ENCODE results near the gene RERG. TPM values are rescaled to one million over a fixed set of nuclear protein-coding genes. Genes with fewer than 3 reads are reported as not detected.

The RERG gene
- total and polyA plus RNA-seq, 2 donors (not counting 3 experiments of a cell fraction or from before 2014, with no cell fraction given): not detected

GRCh38 chr12:15074351-15074750, 146.9 kb downstream of the RERG start:
- CTCF ChIA-PET: no interaction called here
- dilution Hi-C loops (cut with MboI; ENCODE audit: extremely low pct_ligation_motif_present, low sequenced_read_pairs): no loop called here

More at GRCh38 chr12:15074351-15074750, 146.9 kb downstream of the RERG start:
- H3K9me1 ChIP-seq (replicated peaks; ENCODE audit: control insufficient read depth, extremely low read depth, insufficient read depth, low read length): no peaks in the 10 kb centered on the region
- DNase-seq (ENCODE audit: low read depth, low spot score) (no peak), FAIRE-seq (no peak)
- no peak overlapping the region for H3K4me3 ChIP-seq (replicated peaks in 1 of 3; ENCODE audit: insufficient read depth in 1 of 3, low read depth in 1 of 3, low read length in 3 of 3)
- H3K9me3 ChIP-seq (replicated peaks; ENCODE audit: control insufficient read depth, insufficient read depth, low read length): no peaks in the 10 kb centered on the region
- no peaks in the 10 kb centered on the region for H3K36me3 ChIP-seq (ENCODE audit: control insufficient read depth in 2 of 2, extremely low read depth in 1 of 2, insufficient read depth in 2 of 2, low read length in 2 of 2)
- no peaks in the 10 kb centered on the region for H3K4me1 ChIP-seq (ENCODE audit: control insufficient read depth, extremely low read depth, insufficient read depth, low read length)
- intact Hi-C loops (cut with micrococcal nuclease): no loop called here
- no peaks in the 10 kb centered on the region for H4K20me1 ChIP-seq (replicated peaks; ENCODE audit: control insufficient read depth, extremely low read depth, insufficient read depth, low read length)
- POLR2A ChIA-PET: interaction anchor here (0.6 kb wide), 1 partner anchor 748 kb away, joined by 3 read pairs; no protein-coding TSS in a partner anchor
- no TSS peak for BruUV-seq (replicated peaks)
- no peak overlapping the region for H3K27ac ChIP-seq (ENCODE audit: insufficient read depth, low read depth, low read length)
- no peaks in the 10 kb centered on the region for H3K79me2 ChIP-seq (ENCODE audit: control insufficient read depth, insufficient read depth, low read length)
- no peak for TF ChIP-seq MAX (IDR thresholded peaks at IDR 0.05; ENCODE audit: insufficient read depth, insufficient read length)
- no peak for TF ChIP-seq EZH2 (IDR thresholded peaks at IDR 0.05; ENCODE audit: borderline replicate concordance, low read depth, low read length, severe bottlenecking)
- TF ChIP-seq POLR2A (IDR thresholded peaks at IDR 0.05; ENCODE audit: low read depth, low read length): no peak
- TF ChIP-seq JUN (IDR thresholded peaks at IDR 0.05; ENCODE audit: borderline replicate concordance, insufficient read depth, insufficient read length, low read depth): no peak
- no peak for TF ChIP-seq MYC (IDR thresholded peaks at IDR 0.05; ENCODE audit: low read depth, low read length)
- no peak for TF ChIP-seq GATA2 (IDR thresholded peaks at IDR 0.05; ENCODE audit: insufficient read depth, insufficient read length, low read depth, low read length)
- no peak for TF ChIP-seq POLR2AphosphoS5 (IDR thresholded peaks at IDR 0.05; ENCODE audit: insufficient read depth, low read depth, low read length)
- no peak for TF ChIP-seq FOS (IDR thresholded peaks at IDR 0.05; ENCODE audit: borderline replicate concordance, insufficient read depth, low read length)
- TF ChIP-seq CTCF (IDR thresholded peaks at IDR 0.05; ENCODE audit: extremely low read depth in 1 of 2, insufficient read depth in 1 of 2, low read depth in 1 of 2, low read length in 2 of 2): no peak
- no peak overlapping the region for H3K4me2 ChIP-seq (ENCODE audit: insufficient read depth, low read length)
- no peaks in the 10 kb centered on the region for H3K27me3 ChIP-seq (ENCODE audit: control insufficient read depth in 2 of 2, insufficient read depth in 2 of 2, low read length in 2 of 2)
- no peak overlapping the region for H3K9ac ChIP-seq (replicated peaks; ENCODE audit: extremely low read depth, insufficient read depth, low read length)
- no peak overlapping the region for H2AFZ ChIP-seq (ENCODE audit: low read depth, low read length)
